GM18858 (cell line): ENCODE data around the gene RSL24D1.
A peak's percentile ranks its signal among the peaks of the same experiment; 100 is the strongest.
"Not testable (repeated sequence)": the region's sequence is repeated elsewhere in the genome, so short reads cannot be mapped to it uniquely, and the experiment has no call there.

Source experiments
- ATAC-seq: cut with Tn5 transposase; IDR thresholded peaks from one replicate; pipeline ENCODE4 v1.9.1; 2021; ENCODE audit not compliant: unreplicated experiment

Gene RSL24D1

GRCh38 chr15:55218056-55218455 is 21.3 kb upstream of the RSL24D1 start:
- ATAC-seq, result no peak

GRCh38 chr15:55204464-55204863 is 7.7 kb upstream of the RSL24D1 start:
- ATAC-seq, result no peak

- ATAC-seq, result no peak
Observed at GRCh38 chr15:55202206-55202605, 5.5 kb upstream of the RSL24D1 start.

- no peak for ATAC-seq
Observed at GRCh38 chr15:55198706-55199105, 2.0 kb upstream of the RSL24D1 start.

- ATAC-seq, result no peak
Observed at GRCh38 chr15:55197719-55198118, 978 bp upstream of the RSL24D1 start.

GRCh38 chr15:55197362-55197705 is 593 bp upstream of the RSL24D1 start:
- ATAC-seq, result peak; percentile 3

- no peak for ATAC-seq
Observed at GRCh38 chr15:55195996-55196395, 745 bp downstream of the RSL24D1 start.

GRCh38 chr15:55194256-55194655 is 2.5 kb downstream of the RSL24D1 start:
- no peak for ATAC-seq

GRCh38 chr15:55186331-55186730 is 10.4 kb downstream of the RSL24D1 start:
- ATAC-seq, result no peak

GRCh38 chr15:55183679-55184078 is 13.1 kb downstream of the RSL24D1 start:
- no peak for ATAC-seq

GRCh38 chr15:55179141-55179540 is 17.6 kb downstream of the RSL24D1 start:
- no peak for ATAC-seq

GRCh38 chr15:55170361-55170760 is 26.4 kb downstream of the RSL24D1 start:
- ATAC-seq, result no peak

GRCh38 chr15:55168350-55168974 is 28.3 kb downstream of the RSL24D1 start:
- ATAC-seq, result peak; percentile 94

GRCh38 chr15:55164284-55164683 is 32.5 kb downstream of the RSL24D1 start:
- ATAC-seq, result no peak

GRCh38 chr15:55151631-55152030 is 45.1 kb downstream of the RSL24D1 start:
- no peak for ATAC-seq

GRCh38 chr15:55143132-55143531 is 53.6 kb downstream of the RSL24D1 start:
- not testable (repeated sequence) for ATAC-seq

GRCh38 chr15:55133972-55134371 is 62.8 kb downstream of the RSL24D1 start:
- ATAC-seq, result no peak

- no peak for ATAC-seq
Observed at GRCh38 chr15:55132672-55133071, 64.1 kb downstream of the RSL24D1 start.
